ACHN (cell line): Measurements from ENCODE around the gene FMO2.
"Not testable (repeated sequence)": the region's sequence is repeated elsewhere in the genome, so short reads cannot be mapped to it uniquely, and the experiment has no call there.

Source experiments
- DNase-seq: peaks from one replicate; pipeline ENCODE4 v3.0.0-alpha.2; 2015
- in situ Hi-C: cut with HindIII; loops from 2 replicates; pipeline ENCODE4 v1.10.0; 2017; ENCODE audit warnings: low sequenced_read_pairs, low pct_ligation_motif_present, low pct_unique_long_range_greater_than_20kb

FMO2 gene

DNA sequence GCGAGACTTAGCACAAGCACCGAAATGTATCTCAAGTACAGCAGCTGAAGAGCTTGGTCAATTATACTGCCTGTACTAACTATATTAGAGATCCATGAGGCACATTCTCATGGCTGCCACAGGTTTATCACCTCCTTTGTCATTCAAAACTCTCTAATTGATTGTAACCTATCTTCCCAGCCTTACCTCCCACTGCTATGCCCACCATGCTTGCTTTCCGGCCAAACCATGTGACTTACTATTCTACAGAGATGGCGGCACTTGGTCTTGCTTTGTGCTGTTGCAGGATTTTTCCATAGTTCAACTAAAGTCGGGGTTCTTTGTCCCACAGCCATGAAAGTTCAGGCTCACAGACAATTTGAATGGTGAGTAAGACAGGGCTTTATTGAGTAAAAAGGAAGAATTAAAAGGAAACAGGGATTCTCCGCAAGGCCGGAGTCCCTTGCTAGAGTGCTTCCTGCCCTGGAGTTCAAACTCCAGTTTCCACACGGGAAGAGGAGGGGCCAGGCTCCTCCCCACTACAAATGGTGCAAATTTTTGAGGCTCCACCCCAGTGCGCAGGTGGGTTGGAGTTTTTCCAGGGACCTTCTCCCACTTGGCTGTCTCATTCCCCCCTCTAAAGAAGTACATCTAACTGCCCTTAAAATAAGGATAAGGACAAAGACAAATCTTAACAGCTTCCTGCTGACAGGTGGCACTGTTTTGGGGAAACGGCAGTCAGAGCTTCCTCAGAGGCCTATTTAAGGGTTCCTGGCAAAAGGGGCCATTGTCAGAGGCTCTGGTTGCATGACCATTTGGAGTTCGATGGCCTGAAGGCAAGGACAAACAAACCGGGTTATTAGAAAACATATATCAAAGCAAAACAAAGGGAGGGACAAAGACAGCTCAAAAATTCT lies 28.7 kb downstream of the FMO2 start:
- in situ Hi-C loops: no loop called here
- no peak for DNase-seq

DNA sequence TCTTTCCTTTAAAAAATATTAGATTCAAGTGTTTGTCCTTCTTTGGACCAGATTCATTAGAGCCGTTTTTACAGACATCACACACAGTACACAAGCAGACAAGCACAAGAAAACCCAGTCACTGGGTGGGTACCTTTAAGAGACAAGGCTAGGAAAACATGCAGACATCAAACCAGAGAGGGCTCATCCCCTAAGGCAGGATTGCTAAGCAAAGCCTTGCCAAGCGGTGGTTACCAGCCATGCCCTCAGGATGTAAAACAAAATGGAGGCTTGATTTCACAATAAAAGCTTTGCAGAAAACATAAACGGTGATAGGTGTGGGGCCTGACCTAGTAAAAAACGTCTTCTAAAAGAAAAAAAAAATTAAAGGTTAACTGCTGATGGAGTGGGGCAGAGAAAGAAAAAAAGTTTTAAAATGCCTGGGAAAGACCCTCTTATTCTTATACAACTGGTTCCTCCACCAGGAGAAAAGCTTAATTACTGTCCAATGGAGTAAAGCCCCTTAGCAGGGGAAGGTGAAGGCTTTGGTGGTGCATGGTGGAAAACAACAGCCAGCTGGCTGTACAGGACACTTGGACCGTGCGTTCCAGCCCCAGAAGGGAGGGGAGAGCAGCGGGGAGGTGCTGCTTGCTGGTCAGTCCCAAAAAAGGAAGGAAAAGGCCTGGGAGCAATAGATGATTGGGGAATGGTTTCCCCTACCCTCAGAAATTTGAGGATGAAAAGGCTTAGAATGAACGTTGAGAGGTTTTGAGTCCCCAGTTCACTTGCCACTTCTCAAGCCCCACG lies 32.8 kb downstream of the FMO2 start:
- in situ Hi-C loops: no loop called here
- DNase-seq: no peak

DNA sequence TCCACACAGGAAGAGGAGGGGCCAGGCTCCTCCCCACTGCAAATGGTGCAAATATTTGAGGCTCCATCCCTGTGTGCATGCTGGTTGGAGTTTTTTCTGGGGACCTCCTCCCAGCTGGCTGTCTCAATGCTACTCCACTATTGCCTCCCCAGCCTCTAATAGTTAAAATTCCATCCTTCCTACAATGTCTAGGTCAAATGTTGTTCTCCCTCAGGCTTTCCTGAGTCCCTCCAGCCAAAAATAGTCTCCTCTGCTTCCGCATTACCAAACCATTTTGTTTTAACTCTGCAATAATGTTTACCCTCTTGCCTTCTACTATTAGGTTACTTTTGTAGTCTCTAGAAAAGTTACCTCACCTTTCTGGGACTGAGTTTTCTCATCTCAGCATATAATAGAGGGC lies 33.6 kb downstream of the FMO2 start:
- DNase-seq: no peak
- in situ Hi-C loops: no loop called here

DNA sequence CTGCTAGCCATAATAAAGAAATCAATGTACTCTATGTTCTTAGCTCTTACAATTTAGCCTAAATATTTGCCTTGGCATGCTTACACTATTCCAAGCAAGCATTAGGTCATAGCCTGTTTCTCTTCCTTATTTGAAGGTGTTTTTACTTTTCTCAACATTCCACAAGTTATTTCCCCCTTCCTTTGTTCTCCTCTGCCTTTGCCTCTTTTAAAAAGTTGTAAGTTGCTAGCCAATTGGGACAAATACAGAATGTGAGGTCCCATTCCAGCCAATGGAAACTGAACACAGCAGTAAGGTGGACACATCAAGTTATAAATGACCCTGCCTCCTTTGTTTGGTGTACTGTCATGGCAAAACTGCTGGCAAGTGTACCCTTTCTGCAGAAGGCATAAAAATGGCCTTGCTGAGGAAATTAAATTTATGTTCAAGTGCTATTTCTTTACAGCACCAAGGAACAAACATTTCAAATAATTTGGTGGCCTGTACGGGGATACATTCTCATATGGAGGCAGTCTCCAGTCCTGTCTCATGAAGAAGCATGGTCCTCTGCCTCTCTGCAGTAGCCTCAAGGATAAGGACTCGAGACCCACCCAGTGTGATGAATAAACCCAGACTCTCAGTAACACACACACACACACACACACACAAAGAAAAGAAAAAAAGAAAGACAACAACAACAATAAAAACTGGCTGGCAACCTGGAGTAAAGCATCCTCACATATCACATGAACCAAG lies 34.4 kb downstream of the FMO2 start:
- in situ Hi-C loops: no loop called here
- no peak for DNase-seq

DNA sequence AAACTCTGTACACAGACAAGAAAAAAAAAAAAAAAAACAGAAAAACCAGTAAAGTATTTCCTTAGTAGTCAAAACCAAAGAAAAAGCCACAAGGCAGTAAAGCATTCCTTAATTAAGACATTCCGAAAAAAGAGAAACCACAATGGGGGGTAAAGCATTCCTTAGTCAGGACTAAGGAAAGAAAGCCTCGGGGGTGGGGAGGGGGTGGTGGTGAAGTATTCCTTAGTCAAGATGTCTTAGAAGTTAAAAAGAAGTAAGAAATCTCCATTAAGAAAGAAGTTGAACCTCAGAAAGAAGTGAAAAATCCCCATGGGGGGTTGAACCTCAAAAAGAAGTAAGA lies 35.0 kb downstream of the FMO2 start:
- no peak for DNase-seq
- in situ Hi-C loops: no loop called here

DNA sequence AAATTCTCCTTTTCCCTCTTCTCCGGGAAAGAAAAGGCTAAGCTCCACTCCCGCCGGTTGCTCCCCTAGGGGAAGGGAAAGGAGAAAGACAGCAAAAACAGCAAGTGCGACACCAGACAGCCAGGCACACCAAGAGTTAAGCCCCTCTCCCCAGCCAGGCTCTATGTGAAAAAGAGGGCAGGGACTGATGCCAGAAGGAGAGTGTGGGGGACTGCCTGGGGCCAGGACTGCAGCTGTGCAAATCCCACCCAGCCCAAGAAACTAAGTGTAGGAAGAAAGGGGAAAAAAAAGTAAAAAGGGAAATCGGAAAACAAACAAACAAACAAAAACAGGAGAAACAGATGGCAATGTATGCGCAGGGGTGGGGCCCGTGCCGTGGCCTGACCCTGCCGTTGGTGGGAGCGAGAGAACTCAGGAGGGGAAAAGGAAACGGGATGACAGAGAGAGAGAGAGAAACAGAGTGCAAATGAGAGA lies 35.5 kb downstream of the FMO2 start:
- in situ Hi-C loops: no loop called here
- no peak for DNase-seq

DNA sequence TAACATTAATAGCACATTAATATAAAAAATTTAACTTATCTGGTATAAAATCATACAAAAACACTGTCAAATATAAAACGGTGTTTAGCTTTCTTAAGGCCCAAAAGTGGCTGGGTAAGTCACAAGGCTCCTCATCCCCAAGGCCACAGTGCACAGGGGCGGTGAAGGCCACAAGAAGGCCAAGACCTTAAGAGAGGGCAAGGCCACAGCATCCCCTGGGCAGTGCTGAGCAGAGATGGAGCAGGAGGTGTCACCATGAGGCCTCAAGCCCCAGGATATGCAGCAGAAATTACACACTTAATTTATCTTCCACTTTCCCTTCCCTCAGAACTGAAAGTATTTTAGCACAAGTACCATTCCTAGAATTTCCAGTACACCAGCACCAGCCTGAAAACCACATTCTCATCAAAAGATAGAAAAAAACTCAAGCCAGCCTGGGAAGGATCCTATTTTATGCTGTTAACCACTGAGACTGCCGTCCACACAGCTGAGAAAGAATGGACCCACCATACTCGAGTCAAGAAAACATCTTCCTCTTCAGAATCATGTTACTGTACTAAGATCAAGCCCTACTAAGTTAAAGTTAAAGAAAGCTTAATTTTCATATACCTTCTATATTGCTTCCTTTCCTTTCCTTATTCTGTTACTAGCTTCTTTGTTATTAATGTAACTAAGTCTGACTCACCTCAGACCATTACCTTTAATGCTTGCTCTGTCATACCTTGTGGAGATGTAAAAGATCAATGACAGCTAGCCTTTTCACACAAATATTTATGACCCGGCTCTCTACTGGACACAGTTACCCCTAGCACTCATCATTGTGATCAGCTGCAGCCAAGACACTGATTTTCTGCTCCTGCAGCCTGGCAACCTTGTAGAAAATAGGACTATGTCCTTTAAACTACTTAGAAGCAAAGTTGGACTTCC lies 36.8 kb downstream of the FMO2 start:
- DNase-seq: no peak
- in situ Hi-C loops: no loop called here

DNA sequence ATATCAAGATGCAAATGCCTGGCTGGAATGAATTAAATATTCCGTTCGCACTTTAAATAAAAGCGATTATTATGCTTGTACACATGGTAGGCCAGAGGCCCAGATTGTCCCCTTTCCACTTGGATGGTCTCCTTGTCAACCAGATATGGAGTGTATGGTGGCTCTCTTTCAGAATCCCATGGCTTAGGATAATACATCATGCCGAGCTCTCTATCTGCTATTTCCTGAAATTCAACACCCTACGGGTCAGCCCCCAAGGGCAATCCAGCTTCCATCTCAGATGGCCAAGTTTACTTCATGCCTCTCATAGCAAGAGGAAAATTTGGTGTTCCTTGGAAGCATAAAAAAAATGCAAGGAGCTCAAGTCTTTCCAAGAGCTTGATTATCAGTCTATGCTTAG lies 37.8 kb downstream of the FMO2 start:
- in situ Hi-C loops: no loop called here
- DNase-seq: no peak

DNA sequence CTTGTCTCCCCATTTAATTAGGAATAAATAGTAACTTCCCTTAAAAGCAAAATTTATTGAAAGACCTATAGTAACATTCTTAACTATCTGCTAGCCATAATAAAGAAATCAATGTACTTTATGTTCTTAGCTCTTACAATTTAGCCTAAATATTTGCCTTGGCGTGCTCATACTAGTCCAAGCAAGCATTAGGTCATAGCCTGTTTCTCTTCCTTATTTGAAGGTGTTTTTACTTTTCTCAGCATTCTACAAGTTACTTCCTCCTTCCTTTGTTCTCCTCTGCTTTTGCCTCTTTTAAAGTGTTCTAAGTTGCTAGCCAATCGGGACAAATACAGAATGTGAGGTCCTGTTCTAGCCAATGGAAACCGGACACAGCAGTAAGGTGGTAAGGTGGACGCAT lies 39.2 kb downstream of the FMO2 start:
- DNase-seq, in situ Hi-C loops: not testable (repeated sequence)

DNA sequence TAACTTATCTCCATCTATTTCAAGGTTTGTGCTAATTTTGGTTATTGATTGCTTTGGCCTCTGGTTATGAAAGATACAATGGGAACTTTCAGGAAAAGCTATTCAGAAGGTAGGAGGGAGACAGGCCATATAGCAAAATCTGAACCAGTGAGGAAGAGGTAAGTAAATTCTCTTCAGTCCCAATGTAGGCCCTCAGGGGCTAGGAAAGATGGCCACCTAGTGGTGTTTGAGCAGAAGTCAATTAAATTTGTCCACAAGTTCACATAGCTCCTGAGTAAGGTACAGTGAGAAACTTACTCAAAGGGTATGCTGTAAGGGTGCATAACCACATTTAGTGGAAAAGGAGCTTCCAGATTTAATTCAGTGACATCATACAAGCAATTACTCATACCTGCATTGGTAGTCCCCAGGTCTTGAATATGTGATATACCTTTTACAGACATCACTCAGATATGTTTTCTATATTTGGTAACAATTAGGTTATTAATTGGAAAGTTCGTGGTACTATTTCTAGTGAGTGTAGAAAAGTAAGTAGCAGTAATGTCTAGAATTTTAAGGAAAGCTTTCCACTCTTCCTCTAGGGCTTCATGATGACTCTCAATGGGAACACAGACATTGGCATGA lies 41.8 kb downstream of the FMO2 start:
- DNase-seq: peak; percentile 60
- in situ Hi-C loops: no loop called here

DNA sequence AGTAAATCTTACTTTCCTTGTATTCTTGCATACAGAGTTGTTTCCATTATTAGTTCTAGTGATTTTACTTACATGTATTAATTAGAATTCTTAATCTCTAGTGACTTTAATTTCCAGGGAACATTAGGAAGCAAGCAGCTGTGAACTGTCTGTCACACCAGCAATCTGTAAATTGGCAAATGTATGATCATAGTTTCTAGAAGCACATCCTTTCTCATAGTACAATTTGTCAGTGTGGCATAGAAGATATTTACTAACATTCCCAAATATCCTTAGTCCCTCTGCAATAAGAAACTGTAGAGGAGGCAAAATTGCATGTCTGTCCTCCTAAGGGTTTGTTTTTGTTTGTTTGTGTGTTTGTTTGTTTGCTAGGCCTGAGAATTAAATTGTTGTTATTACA lies 46.2 kb downstream of the FMO2 start:
- in situ Hi-C loops: no loop called here
- DNase-seq: no peak

DNA sequence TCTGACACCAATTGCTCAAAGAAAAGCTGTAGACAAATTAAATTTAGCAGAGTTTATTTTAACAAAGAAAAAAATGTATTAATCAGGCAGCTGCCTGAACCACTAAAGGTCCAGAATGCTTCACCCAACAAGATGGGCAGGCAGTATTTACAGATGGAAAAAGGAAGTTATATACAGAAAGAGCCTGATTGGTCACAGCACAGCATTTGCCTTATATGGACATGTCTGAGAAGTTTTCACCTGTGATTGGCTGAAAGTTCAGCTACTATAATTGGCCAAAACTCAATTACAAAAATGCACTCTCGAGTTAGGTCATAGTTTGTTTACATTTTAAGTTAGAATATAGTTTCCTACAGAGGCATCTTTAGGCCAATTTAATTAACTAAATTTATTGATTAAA lies 48.1 kb downstream of the FMO2 start:
- in situ Hi-C loops: no loop called here
- no peak for DNase-seq

DNA sequence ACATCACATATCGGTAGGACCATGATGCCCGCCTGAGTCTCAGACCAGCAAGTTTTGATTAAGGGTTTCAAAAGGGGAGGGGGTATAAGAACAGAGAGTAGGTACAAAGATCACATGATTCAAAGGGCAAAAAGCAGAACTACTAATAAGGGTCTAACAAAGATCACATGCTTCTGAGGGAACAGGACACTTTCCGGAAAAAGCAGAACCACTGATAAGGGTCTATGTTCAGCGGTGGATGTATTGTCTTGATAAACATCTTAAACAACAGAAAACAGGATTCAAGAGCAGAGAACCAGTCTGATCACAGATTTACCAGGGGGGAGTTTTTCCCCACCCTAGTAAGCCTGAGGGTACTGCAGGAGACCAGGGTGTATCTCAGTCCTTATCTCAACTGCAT lies 51.1 kb downstream of the FMO2 start:
- in situ Hi-C loops, DNase-seq: not testable (repeated sequence)

DNA sequence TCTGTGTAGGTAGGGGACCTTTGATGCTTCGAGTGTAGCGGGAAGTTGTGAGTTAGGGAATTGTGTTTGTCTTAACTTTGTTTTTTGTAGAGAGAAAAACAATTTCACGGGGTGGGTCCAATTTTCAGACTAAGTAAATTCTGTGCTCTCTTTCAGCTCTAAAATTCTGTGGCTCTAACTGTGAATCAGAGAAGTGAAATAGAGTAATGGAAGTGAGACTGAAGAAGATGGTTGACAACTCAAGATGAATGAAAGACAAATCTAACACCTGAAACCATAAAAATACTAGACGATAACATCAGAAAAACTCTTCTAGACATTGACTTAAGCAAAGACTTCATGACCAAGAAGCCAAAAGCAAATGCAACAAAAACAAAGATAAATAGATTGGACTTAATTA lies 58.8 kb downstream of the FMO2 start:
- no peak for DNase-seq
- in situ Hi-C loops: no loop called here

DNA sequence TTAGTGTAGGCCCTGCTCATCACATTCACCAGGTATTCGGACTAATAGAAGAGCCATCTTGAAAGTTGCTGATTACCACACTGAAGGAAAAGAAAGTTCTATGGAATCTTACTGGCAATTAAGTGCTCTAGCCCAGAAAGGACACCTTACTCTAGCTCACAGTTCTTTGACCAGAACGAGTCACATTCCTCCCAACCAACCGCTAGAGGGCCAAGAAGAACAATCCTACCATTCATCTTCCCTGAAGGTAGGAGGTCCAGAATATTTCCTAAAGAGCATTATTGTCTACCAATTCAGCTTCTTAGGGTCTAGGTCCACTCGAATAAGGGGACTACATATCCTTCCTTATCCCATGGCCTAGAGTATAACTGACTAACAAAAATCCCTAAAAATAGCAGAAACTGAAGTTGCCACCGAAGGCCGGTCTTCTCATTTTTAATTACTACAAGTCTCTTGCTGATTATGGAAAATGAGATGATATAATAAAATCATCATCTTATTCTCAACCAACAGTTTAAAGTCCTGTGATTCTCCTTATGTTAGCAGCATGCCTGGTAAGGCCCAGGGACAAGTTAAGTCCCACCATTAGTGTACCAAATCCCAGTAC lies 60.5 kb downstream of the FMO2 start:
- peak; percentile 58 for DNase-seq
- in situ Hi-C loops: no loop called here

DNA sequence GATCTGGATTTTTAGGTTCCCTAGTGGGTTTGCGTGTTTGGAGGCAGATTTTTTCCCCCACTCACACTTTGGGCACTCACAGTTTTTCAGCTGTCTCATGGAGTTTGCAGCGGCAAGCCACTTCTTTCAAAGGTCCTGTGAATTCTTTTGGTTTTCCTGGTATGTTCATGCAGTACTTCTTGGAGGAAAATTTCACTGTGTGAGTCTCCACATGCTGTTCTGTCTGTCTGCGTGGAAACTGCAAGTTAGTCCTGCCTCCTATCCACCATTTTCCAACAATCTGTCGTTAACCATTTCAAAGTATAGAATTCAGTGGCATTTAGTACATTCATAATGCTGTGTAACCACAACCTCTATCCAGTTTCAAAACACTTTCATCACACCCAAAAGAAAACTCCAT lies 62.4 kb downstream of the FMO2 start:
- in situ Hi-C loops: no loop called here
- no peak for DNase-seq

DNA sequence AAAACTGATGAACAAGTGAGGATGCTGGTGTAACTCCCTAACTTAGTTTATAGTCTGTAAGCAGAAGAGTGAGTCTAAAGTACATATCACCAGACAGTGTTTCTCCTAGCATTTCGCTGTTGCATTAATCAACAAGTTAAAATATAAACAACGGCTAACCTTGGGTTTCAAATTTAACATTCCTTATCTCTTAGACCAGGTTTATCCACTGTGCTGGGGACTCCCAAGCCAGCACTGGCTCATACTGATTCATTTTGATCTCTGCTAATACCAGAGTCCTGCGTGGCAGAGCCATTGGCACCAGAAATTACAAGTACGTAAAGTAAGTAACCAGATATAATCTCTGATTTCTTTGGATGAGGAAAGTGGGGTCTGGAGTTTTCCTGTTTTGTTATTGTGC lies 63.2 kb downstream of the FMO2 start, which contains the start of gene FMO1:
Gene FMO1 (plus strand): TSS at position 193 of the 400 bp plus-strand sequence. CDS start 9,594 bp downstream, outside the sequence.
- no peak for DNase-seq
- in situ Hi-C loops: no loop called here
